GM19193 (cell line): Measurements from ENCODE around the gene PTH2R.

Source experiments
- POLR2A ChIP-seq: IDR thresholded peaks from 4 replicates; pipeline ENCODE4 v1.6.1; 2011; ENCODE audit not compliant: insufficient read depth, insufficient read length; ENCODE audit errors: extremely low read depth

PTH2R gene

DNA sequence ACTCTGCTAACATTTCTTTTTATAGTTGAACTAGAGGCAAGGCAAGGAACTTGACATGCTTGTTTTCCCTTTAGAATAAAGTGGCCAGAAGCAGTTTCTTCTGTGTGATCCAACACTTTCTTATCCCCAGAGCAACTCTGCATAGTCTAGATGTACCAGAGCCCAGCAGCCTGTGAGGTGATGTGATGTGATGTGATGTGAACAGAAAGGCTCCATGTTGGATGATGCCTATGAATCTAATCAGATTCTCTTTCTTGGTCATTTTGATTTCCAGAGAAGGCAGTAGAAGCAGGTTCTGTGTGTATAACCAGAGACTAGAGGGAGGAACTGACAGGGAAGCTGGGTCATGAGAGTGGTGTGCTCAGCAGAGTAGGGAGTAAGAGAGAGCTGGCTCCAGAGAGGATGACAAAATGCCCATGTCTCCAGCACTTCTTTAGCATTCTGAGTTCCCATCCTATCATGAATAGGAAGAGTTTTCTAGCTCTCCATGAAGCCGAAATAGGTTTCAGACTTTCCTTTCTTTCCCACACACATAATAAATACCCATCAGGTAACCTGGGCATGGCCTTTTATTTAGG, 31.0 kb upstream of the PTH2R start:
- no peak for TF ChIP-seq POLR2A

DNA sequence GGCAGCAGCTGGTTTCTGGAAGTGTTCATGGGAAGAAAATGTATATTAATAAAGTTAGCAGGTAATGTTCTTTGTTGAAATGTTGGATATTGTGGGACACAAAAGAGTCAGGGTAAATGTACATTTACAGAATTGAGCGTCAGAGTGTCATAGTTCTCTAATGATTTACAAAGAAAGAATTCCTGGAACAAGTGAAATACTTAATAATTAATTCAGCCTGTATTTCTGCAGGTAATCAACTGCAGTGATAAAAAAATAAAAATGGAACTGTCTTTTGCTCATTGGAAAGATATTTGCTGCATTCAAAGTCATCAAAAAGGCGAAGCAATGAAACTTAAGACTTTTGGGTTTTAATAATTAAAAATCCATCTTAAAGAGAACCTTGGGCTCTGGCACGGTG, 27.4 kb upstream of the PTH2R start:
- TF ChIP-seq POLR2A, result no peak

DNA sequence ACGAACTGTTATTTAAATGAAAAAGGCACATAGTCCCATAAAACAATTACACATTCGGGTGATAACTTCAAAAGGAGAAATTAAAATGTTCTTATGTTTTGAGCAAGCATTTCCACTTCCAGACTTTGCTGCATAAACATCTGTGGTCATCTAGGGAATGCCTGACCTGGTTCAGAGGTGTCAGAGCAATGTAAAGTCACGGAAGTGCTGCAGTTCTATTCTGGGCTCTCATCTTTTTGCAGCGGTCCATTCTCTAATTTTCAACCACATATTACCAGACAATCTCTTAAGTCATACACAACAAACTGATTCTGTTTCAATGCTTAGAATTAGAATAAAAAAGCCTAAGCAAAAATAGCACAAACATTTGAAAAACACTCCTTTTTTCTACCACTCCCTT, 22.0 kb upstream of the PTH2R start:
- no peak for TF ChIP-seq POLR2A

DNA sequence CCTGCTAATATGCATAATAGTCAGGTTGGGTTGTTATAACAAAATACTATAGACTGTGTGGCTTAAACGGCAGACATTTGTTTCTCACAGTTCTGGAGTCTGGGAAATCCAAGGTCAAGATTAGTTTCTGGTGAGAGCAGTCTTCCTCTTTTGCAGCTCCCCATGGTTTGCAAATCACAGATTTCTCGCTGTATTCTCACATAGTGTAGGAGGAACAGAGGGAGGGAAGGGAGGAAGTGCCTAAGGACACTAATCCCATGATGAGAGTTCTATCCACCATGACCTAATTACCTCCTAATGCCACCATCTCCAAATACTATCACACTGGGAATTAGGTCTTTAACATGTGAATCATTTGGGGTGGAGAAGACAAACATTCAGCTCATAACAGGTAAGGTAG, 20.1 kb upstream of the PTH2R start:
- no peak for TF ChIP-seq POLR2A

GRCh38 chr2:208389940-208390339, 16.7 kb upstream of the PTH2R start:
- TF ChIP-seq POLR2A, result no peak

DNA sequence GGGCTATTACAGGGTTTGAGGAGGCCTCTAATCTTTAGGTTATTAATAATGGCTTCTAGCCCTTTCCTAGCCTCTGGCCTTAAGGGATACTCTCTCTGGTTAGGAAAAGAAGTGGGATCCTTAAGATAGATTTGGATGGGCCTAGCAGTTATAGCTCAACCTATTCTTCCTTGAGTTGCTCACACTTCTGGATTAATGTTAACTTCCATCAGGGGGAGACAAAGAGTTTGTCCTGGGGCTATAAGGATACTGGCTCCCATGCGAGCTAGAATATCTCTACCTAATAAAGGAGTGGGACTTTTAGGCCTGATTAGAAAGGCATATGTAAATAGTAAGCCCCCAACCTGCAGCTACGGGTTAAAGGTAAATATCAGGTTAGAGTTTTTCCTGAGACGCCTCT, 14.3 kb upstream of the PTH2R start:
- TF ChIP-seq POLR2A, result no peak

DNA sequence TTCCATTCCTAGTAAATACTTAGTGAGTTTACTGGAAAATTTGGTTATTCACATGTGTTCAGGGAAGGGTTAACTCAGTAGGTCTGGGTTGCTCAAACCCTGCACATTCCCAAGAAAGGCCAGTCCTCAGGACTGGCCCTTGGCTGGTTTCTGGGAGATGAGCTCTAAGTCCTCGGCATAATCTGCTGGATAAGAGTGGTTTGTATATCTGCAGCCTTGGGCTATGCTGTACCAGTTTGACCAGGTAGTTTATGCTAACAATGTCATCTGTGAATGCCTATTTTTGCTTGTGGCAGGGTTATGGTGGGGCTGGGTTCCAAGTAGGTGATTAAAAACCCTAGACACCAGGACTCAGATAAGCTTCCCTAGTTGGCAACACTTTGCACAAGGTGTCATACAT, 7.4 kb upstream of the PTH2R start:
- no peak for TF ChIP-seq POLR2A

GRCh38 chr2:208407667-208408066, 1.1 kb downstream of the PTH2R start:
- no peak for TF ChIP-seq POLR2A

DNA sequence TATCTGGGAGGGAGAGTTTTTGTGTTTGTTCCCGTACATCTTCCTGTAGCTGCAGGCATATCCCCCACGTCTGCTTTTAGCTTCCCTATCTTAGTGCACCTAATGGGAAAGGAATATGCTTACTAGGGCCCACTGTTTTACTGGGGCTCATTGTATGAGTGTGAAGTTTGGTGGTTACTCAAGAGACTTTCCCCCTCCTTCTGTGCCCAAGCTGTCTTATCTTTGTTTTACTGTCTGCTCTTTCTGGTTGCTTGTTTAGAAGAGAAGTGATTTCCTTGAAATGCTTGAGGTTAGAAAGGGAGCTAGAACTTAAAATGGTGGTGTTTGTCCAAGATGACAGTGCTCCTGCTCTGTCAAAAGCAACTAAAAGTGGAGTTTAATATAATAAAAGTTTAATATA, 7.3 kb downstream of the PTH2R start:
- no peak for TF ChIP-seq POLR2A

GRCh38 chr2:208415255-208415654, 8.7 kb downstream of the PTH2R start:
- TF ChIP-seq POLR2A, result no peak

DNA sequence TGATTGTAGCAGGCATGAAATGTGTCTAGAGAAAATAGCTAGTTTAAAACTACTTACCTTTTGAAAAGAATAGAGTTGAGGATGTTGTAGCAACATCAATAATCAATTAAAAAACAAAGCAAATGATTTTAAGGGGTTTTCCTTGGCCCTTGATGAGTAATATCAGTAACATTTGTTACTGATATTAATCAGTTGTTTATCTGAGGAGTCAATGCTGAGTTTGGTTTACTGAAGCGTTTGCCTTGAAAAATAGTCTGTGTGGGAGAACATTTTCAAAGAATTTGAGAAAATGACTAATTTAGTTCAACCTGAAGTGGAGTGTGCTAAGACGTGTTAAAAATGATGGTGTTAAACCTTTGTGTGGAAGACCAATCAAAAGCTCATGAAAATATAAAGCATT, 9.3 kb downstream of the PTH2R start:
- TF ChIP-seq POLR2A, result no peak

DNA sequence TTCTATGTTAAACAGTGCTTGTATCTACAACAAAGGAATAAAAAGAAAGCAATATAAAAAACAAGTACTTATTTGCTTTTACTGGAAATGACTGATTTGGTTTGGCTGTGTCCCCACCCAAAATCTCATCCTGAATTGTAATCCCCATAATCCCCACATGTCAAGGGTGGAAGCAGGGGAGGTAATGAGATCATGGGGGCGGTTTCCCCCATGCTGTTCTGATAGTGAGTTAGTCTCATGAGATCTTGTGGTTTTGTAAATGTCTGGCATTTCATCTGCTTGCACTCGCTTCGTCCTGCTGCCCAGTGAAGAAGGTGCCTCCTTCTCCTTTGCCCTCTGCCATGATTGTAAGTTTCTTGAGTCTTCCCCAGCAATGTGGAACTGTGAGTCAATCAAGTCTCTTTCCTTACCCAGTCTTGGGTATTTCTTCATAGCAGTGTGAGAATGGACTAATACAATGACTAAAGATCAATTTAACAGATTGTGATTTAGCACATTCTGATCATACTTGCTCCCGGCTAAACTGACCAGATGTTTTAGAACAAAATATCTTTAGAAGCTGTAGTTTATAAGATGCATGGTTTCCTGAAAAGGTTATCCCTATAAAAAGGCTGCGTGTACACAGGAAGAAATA, 19.9 kb downstream of the PTH2R start:
- no peak for TF ChIP-seq POLR2A

GRCh38 chr2:208437755-208438154, 31.2 kb downstream of the PTH2R start:
- TF ChIP-seq POLR2A, result no peak

DNA sequence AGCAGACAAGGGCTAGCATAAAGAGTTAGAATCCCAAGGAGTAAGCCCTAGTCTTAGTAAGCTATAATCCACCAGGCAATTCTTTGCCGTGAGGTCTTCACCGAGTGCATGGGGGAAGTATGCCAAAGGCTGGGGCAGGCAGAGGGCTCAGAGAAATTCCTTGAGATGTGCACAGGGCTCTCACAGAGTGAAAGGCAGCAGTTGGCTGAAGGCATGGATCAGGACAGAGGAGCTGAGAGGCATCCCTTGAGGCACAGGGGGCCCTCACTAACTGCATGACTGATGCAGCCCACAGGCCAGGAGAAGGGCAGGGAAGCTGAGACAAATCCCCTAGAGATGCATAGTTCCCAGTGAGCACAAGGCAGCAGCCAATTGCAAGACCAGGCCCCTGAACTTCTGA, 34.1 kb downstream of the PTH2R start:
- no peak for TF ChIP-seq POLR2A

DNA sequence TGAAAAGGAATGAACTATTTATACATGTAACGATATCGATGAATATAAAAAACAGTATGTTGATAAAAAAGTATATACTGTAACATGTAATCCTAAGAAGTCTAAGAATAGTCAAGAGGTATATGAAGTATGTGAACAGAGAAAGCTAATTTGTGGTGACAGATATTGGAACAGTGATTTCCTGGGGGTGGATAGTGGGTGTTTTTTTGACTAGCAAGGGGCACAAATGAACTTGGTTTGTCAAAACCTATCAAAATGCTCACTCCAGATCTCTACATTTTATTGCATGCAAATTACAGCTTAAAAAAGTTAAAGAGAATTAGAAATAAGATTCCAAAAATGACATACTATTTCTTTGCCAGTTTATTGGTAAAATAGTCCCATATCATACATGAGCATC, 35.4 kb downstream of the PTH2R start:
- no peak for TF ChIP-seq POLR2A

DNA sequence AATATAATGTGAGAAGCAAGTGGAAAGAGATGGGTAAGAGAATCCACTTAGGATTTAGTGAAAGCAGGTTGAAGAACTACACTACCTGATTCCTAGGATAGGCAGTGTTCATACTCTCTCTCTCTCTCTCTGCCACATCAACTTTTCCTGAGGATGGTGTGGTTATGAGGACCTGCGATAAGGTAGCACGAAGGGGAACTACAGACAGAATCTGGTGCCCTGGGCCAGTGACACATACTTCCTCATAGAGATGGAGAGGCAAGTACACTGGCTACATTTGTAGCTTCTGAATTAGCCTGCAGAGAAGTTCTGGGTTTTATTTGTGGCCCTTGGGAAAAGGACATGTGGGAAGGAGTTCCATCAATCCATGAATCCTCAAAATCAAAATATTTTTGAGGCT, 44.5 kb downstream of the PTH2R start:
- TF ChIP-seq POLR2A, result no peak

GRCh38 chr2:208454861-208455260, 48.3 kb downstream of the PTH2R start:
- TF ChIP-seq POLR2A, result no peak
